Panc1 (cell line): Measurements from ENCODE around the gene UGT1A5. TPM values are rescaled to one million over a fixed set of nuclear protein-coding genes. Genes with fewer than 3 reads are reported as not detected.

Source experiments
- ATAC-seq: fragments of 200-7000 bp; cut with Tn5 transposase; 2 replicates; pipeline ENCODE4 v1.9.1; 2020; ENCODE audit warnings: mild to moderate bottlenecking, moderate library complexity
- BruUV-seq: library from RNA; stranded (reverse); fragments of 400-500 nt; replicated peaks from 2 replicates; lab custom pipeline; 2021; lab: Mats Ljungman, UMichigan
- CTCF ChIA-PET: fragments of 300-600 bp; sonication (Branson Sonifier 250); formaldehyde crosslinking; loops from one replicate; lab custom pipeline; 2022; ENCODE audit warnings: antibody characterized with exemption; lab: Charles Lee
- POLR2A ChIA-PET: fragments of 300-600 bp; sonication (Branson Sonifier 250); formaldehyde crosslinking; loops from one replicate; lab custom pipeline; 2022; ENCODE audit warnings: antibody characterized with exemption; lab: Charles Lee
- DNase-seq: peaks from one replicate; pipeline ENCODE4 v3.0.0-alpha.2; 2010; ENCODE audit warnings: low read depth, low spot score
- H3K27ac ChIP-seq: 2 replicates; pipeline ENCODE4 v1.5.1; 2011; ENCODE audit warnings: mild to moderate bottlenecking, low read length, inconsistent platforms
- H3K27me3 ChIP-seq: fragments of 200-500 bp; sonication (Bioruptor generic); 2 replicates; pipeline ENCODE4 v1.6.0; 2014; ENCODE audit warnings: low read length, inconsistent platforms; ENCODE audit not compliant: control insufficient read depth, insufficient read depth
- H3K36me3 ChIP-seq: fragments of 200-500 bp; sonication (Bioruptor generic); 2 replicates; pipeline ENCODE4 v1.5.1; 2014; ENCODE audit warnings: inconsistent platforms, mild to moderate bottlenecking, low read length, moderate library complexity; ENCODE audit not compliant: control insufficient read depth, insufficient read depth
- H3K4me1 ChIP-seq: 2 replicates; pipeline ENCODE4 v1.5.1; 2011; ENCODE audit warnings: inconsistent platforms, mild to moderate bottlenecking, low read length, moderate library complexity; ENCODE audit not compliant: control insufficient read depth, insufficient read depth
- H3K4me3 ChIP-seq, 2 experiments: 2 replicates each; pipeline ENCODE4 v1.5.1; 2011 to 2012; ENCODE audit warnings: low read depth in 2 of 2, low read length in 2 of 2, mild to moderate bottlenecking in 2 of 2, inconsistent platforms in 1 of 2, moderate library complexity in 1 of 2
- H3K9me3 ChIP-seq: fragments of 200-500 bp; sonication (Bioruptor generic); 2 replicates; pipeline ENCODE4 v1.5.1; 2014; ENCODE audit warnings: low read depth, mild to moderate bottlenecking, inconsistent platforms, low read length, moderate library complexity; ENCODE audit not compliant: control insufficient read depth, insufficient read depth
- POLR2AphosphoS5 ChIP-seq: IDR thresholded peaks from 2 replicates; pipeline ENCODE4 v1.6.1; 2012; ENCODE audit warnings: mild to moderate bottlenecking, low read depth, low read length, moderate library complexity
- SIN3A ChIP-seq: IDR thresholded peaks from 2 replicates; pipeline ENCODE4 v1.6.1; 2012; ENCODE audit warnings: low read depth, mild to moderate bottlenecking, low read length, moderate library complexity, borderline replicate concordance; ENCODE audit not compliant: insufficient read depth
- TCF7L2 ChIP-seq: IDR thresholded peaks from 2 replicates; pipeline ENCODE4 v1.6.1; 2011; ENCODE audit warnings: mild to moderate bottlenecking, low read depth, low read length, inconsistent platforms
- in situ Hi-C: cut with HindIII; loops from 2 replicates; pipeline ENCODE4 v1.10.0; 2016; ENCODE audit warnings: low sequenced_read_pairs, low pct_unique_long_range_greater_than_20kb
- intact Hi-C: fragments of 100-400 bp; cut with micrococcal nuclease; formaldehyde crosslinking; loops from one replicate; pipeline ENCODE4 v1.10.0; 2022; ENCODE audit not compliant: unreplicated experiment
- total RNA-seq: library from RNA; stranded (reverse); gene quantifications from one replicate; pipeline ENCODE4 v1.2.1, GENCODE V29; 2021; ENCODE audit not compliant: unreplicated experiment
- TF ChIP-seq, protein P1 (sequence below), 2 experiments: IDR thresholded peaks; 2 replicates each; pipeline ENCODE4 v1.6.1; 2011 to 2012; ENCODE audit warnings: low read depth in 2 of 2, control low read depth in 1 of 2, low read length in 1 of 2, mild to moderate bottlenecking in 1 of 2, moderate library complexity in 1 of 2; ENCODE audit not compliant: insufficient read depth in 1 of 2
- TF ChIP-seq, protein P2 (sequence below): fragments of 450-650 bp; IDR thresholded peaks from 2 replicates; pipeline ENCODE4 v1.5.1; 2017; ENCODE audit warnings: mild to moderate bottlenecking

The UGT1A5 gene
- total RNA-seq, 1 experiment from 2014 or later: not detected

GRCh38 chr2:233798335-233799086 is 85.8 kb downstream of the UGT1A5 start:
- Histone ChIP-seq H3K36me3 (no peaks in the 10 kb centered on the region), H3K27me3 (no peaks in the 10 kb centered on the region), H3K4me1 (no peaks in the 10 kb centered on the region), H3K27ac (no peak overlapping the region), H3K4me3 (no peak overlapping the region), H3K9me3 (no peaks in the 10 kb centered on the region)
- POLR2A ChIA-PET: no interaction called here
- in situ Hi-C loops (no loop called here), intact Hi-C loops (no loop called here)
- no TSS peak for BruUV-seq
- CTCF ChIA-PET: no interaction called here
- ATAC-seq (no peak), DNase-seq (no peak)
- TF ChIP-seq SIN3A (no peak), POLR2AphosphoS5 (no peak), TCF7L2 (no peak)
- TF ChIP-seq, protein P1, sequence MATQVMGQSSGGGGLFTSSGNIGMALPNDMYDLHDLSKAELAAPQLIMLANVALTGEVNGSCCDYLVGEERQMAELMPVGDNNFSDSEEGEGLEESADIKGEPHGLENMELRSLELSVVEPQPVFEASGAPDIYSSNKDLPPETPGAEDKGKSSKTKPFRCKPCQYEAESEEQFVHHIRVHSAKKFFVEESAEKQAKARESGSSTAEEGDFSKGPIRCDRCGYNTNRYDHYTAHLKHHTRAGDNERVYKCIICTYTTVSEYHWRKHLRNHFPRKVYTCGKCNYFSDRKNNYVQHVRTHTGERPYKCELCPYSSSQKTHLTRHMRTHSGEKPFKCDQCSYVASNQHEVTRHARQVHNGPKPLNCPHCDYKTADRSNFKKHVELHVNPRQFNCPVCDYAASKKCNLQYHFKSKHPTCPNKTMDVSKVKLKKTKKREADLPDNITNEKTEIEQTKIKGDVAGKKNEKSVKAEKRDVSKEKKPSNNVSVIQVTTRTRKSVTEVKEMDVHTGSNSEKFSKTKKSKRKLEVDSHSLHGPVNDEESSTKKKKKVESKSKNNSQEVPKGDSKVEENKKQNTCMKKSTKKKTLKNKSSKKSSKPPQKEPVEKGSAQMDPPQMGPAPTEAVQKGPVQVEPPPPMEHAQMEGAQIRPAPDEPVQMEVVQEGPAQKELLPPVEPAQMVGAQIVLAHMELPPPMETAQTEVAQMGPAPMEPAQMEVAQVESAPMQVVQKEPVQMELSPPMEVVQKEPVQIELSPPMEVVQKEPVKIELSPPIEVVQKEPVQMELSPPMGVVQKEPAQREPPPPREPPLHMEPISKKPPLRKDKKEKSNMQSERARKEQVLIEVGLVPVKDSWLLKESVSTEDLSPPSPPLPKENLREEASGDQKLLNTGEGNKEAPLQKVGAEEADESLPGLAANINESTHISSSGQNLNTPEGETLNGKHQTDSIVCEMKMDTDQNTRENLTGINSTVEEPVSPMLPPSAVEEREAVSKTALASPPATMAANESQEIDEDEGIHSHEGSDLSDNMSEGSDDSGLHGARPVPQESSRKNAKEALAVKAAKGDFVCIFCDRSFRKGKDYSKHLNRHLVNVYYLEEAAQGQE (IDR thresholded peaks at IDR 0.05; ENCODE audit: insufficient read depth in 1 of 2, low read depth in 2 of 2, low read length in 1 of 2): no peak
- TF ChIP-seq, protein P2, sequence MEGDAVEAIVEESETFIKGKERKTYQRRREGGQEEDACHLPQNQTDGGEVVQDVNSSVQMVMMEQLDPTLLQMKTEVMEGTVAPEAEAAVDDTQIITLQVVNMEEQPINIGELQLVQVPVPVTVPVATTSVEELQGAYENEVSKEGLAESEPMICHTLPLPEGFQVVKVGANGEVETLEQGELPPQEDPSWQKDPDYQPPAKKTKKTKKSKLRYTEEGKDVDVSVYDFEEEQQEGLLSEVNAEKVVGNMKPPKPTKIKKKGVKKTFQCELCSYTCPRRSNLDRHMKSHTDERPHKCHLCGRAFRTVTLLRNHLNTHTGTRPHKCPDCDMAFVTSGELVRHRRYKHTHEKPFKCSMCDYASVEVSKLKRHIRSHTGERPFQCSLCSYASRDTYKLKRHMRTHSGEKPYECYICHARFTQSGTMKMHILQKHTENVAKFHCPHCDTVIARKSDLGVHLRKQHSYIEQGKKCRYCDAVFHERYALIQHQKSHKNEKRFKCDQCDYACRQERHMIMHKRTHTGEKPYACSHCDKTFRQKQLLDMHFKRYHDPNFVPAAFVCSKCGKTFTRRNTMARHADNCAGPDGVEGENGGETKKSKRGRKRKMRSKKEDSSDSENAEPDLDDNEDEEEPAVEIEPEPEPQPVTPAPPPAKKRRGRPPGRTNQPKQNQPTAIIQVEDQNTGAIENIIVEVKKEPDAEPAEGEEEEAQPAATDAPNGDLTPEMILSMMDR: no peak

GRCh38 chr2:233799087-233799665 is 86.5 kb downstream of the UGT1A5 start:
- ChIA-PET POLR2A (no interaction called here), CTCF (no interaction called here)
- in situ Hi-C loops (no loop called here), intact Hi-C loops (no loop called here)
- BruUV-seq: no TSS peak
- Histone ChIP-seq H3K9me3 (no peaks in the 10 kb centered on the region), H3K36me3 (no peaks in the 10 kb centered on the region), H3K4me3 (no peak overlapping the region), H3K4me1 (no peaks in the 10 kb centered on the region), H3K27ac (no peak overlapping the region), H3K27me3 (no peaks in the 10 kb centered on the region)
- TF ChIP-seq, protein P1 (IDR thresholded peaks at IDR 0.05; ENCODE audit: insufficient read depth in 1 of 2, low read depth in 2 of 2, low read length in 1 of 2): no peak
- TF ChIP-seq, protein P2: no peak
- no peak for TF ChIP-seq TCF7L2
- no peak for ATAC-seq
- DNase-seq: no peak
